IMR-90 (cell line): Measurements from ENCODE around the gene SLC9A5. TPM values are rescaled to one million over a fixed set of nuclear protein-coding genes. Genes with fewer than 3 reads are reported as not detected.

Experiments used
- ATAC-seq: fragments of 200-7000 bp; cut with Tn5 transposase; 2 replicates; pipeline ENCODE4 v1.9.1; 2020; ENCODE audit warnings: low read depth, mild to moderate bottlenecking, moderate library complexity
- BruUV-seq: library from RNA; stranded (reverse); fragments of 400-500 nt; replicated peaks from 2 replicates; lab custom pipeline; 2021; lab: Mats Ljungman, UMichigan
- CTCF ChIA-PET: fragments of 300-600 bp; formaldehyde crosslinking; extraction: SDS; loops from one replicate; lab custom pipeline; 2021; ENCODE audit warnings: antibody characterized with exemption; lab: Yijun Ruan, JAX
- POLR2A ChIA-PET: fragments of 300-600 bp; sonication (Branson Sonifier 250); formaldehyde crosslinking; loops from one replicate; lab custom pipeline; 2022; ENCODE audit warnings: antibody characterized with exemption; ENCODE audit not compliant: unreplicated experiment; lab: Charles Lee
- DNase-seq: peaks from one replicate; pipeline ENCODE4 v3.0.0; 2013
- H2AFZ ChIP-seq: replicated peaks from 2 replicates; pipeline ENCODE3; 2013; ENCODE audit warnings: low read length, mild to moderate bottlenecking; ENCODE audit not compliant: poor library complexity
- H2AK5ac ChIP-seq: 2 replicates; pipeline ENCODE4 v1.6.1; 2013; ENCODE audit warnings: low read depth, low read length, inconsistent platforms
- H2AK9ac ChIP-seq: replicated peaks from 2 replicates; pipeline ENCODE3; 2013; ENCODE audit warnings: mild to moderate bottlenecking, low read depth, low read length, moderate library complexity; ENCODE audit not compliant: poor library complexity
- H2BK120ac ChIP-seq: 2 replicates; pipeline ENCODE4 v1.6.1; 2013; ENCODE audit warnings: low read depth, low read length, inconsistent platforms
- H2BK15ac ChIP-seq: 3 replicates; pipeline ENCODE4 v1.6.1; 2013; ENCODE audit warnings: low read depth, low read length, inconsistent platforms
- H2BK20ac ChIP-seq: 2 replicates; pipeline ENCODE4 v1.6.1; 2013; ENCODE audit warnings: low read depth, mild to moderate bottlenecking, inconsistent platforms, low read length, moderate library complexity
- H2BK5ac ChIP-seq: 2 replicates; pipeline ENCODE4 v1.6.1; 2013; ENCODE audit warnings: mild to moderate bottlenecking, low read depth, low read length, inconsistent platforms; ENCODE audit not compliant: poor library complexity, severe bottlenecking
- H3K14ac ChIP-seq: replicated peaks from 2 replicates; pipeline ENCODE4 v1.6.1; 2013; ENCODE audit warnings: low read depth, low read length, inconsistent platforms
- H3K18ac ChIP-seq: 2 replicates; pipeline ENCODE4 v1.6.1; 2013; ENCODE audit warnings: low read depth, low read length, control low read depth
- H3K23ac ChIP-seq: 2 replicates; pipeline ENCODE4 v1.6.1; 2013; ENCODE audit warnings: low read depth, low read length, inconsistent platforms
- H3K27ac ChIP-seq: 2 replicates; pipeline ENCODE4 v1.5.1; 2013; ENCODE audit warnings: mild to moderate bottlenecking, control low read depth, low read length; ENCODE audit not compliant: insufficient read depth
- H3K27me3 ChIP-seq: 2 replicates; pipeline ENCODE4 v1.6.1; 2013; ENCODE audit warnings: low read length; ENCODE audit not compliant: control insufficient read depth, insufficient read depth
- H3K36me3 ChIP-seq: 2 replicates; pipeline ENCODE4 v1.6.1; 2013; ENCODE audit warnings: low read length, mixed read lengths; ENCODE audit not compliant: control insufficient read depth, insufficient read depth
- H3K4ac ChIP-seq: 2 replicates; pipeline ENCODE4 v1.6.1; 2013; ENCODE audit warnings: low read depth, low read length, inconsistent platforms
- H3K4me1 ChIP-seq: 2 replicates; pipeline ENCODE4 v1.6.1; 2013; ENCODE audit warnings: low read length, mixed read lengths; ENCODE audit not compliant: control insufficient read depth, insufficient read depth
- H3K4me2 ChIP-seq: 2 replicates; pipeline ENCODE4 v1.6.1; 2013; ENCODE audit warnings: low read depth, mild to moderate bottlenecking, control low read depth, low read length, moderate library complexity
- H3K4me3 ChIP-seq: 2 replicates; pipeline ENCODE4 v1.5.1; 2013; ENCODE audit warnings: low read depth, mild to moderate bottlenecking, control low read depth, low read length, moderate library complexity; ENCODE audit not compliant: insufficient read depth
- H3K56ac ChIP-seq: 2 replicates; pipeline ENCODE4 v1.6.1; 2013; ENCODE audit warnings: low read length, inconsistent platforms; ENCODE audit not compliant: insufficient read depth; ENCODE audit errors: extremely low read depth
- H3K79me1 ChIP-seq, 2 experiments: 2 replicates each; pipeline ENCODE4 v1.6.1; 2013; ENCODE audit warnings: low read length in 2 of 2, inconsistent platforms in 1 of 2, low read depth in 1 of 2
- H3K9ac ChIP-seq: 2 replicates; pipeline ENCODE4 v1.6.1; 2013; ENCODE audit warnings: low read depth, low read length, control low read depth
- H3K9me1 ChIP-seq: 2 replicates; pipeline ENCODE4 v1.6.1; 2013; ENCODE audit warnings: low read length, inconsistent platforms; ENCODE audit not compliant: insufficient read depth
- H3K9me3 ChIP-seq: 2 replicates; pipeline ENCODE4 v1.6.1; 2013; ENCODE audit warnings: low read length; ENCODE audit not compliant: control insufficient read depth, insufficient read depth
- H4K20me1 ChIP-seq: 2 replicates; pipeline ENCODE4 v1.6.1; 2013; ENCODE audit warnings: low read length, inconsistent platforms; ENCODE audit not compliant: insufficient read depth
- H4K5ac ChIP-seq: 2 replicates; pipeline ENCODE4 v1.6.1; 2013; ENCODE audit warnings: mild to moderate bottlenecking, low read depth, low read length, control low read depth
- H4K8ac ChIP-seq, 2 experiments: 2 replicates each; pipeline ENCODE4 v1.6.1; 2013; ENCODE audit warnings: low read depth in 2 of 2, low read length in 2 of 2, control low read depth in 1 of 2, inconsistent platforms in 1 of 2
- H4K91ac ChIP-seq: 2 replicates; pipeline ENCODE4 v1.6.1; 2013; ENCODE audit warnings: low read depth, low read length, inconsistent platforms; ENCODE audit not compliant: insufficient read depth
- BHLHE40 ChIP-seq: fragments of 150-350 bp; IDR thresholded peaks from 2 replicates; pipeline ENCODE4 v1.6.1; 2016; ENCODE audit warnings: mild to moderate bottlenecking, low read depth, low read length
- CHD1 ChIP-seq: IDR thresholded peaks from 2 replicates; pipeline ENCODE4 v1.6.1; 2012; ENCODE audit warnings: low read depth, low read length, improper control_type of control experiment
- CTCF ChIP-seq: conservative IDR thresholded peaks from 2 replicates; pipeline ENCODE4 v1.5.1; 2012; ENCODE audit warnings: mild to moderate bottlenecking, low read depth, low read length, improper control_type of control experiment
- ELK1 ChIP-seq: fragments of 150-350 bp; IDR thresholded peaks from 2 replicates; pipeline ENCODE4 v1.6.1; 2016; ENCODE audit warnings: low read depth, mild to moderate bottlenecking, low read length, moderate library complexity, borderline replicate concordance
- FOS ChIP-seq: fragments of 150-350 bp; IDR thresholded peaks from 2 replicates; pipeline ENCODE4 v1.6.1; 2016; ENCODE audit warnings: low read depth, low read length
- MAFK ChIP-seq: IDR thresholded peaks from 2 replicates; pipeline ENCODE4 v1.6.1; 2012; ENCODE audit warnings: low read depth, low read length, improper control_type of control experiment
- MAZ ChIP-seq: IDR thresholded peaks from 2 replicates; pipeline ENCODE4 v1.6.1; 2012; ENCODE audit warnings: low read depth, mild to moderate bottlenecking, low read length, improper control_type of control experiment, moderate library complexity, borderline replicate concordance
- MXI1 ChIP-seq: IDR thresholded peaks from 2 replicates; pipeline ENCODE4 v1.6.1; 2012; ENCODE audit warnings: low read depth, mild to moderate bottlenecking, low read length, moderate library complexity, borderline replicate concordance
- NFE2L2 ChIP-seq: fragments of 150-350 bp; IDR thresholded peaks from 2 replicates; pipeline ENCODE4 v1.6.1; 2016; ENCODE audit warnings: low read depth, mild to moderate bottlenecking, low read length
- POLR2A ChIP-seq: IDR thresholded peaks from 2 replicates; pipeline ENCODE4 v1.6.1; 2012; ENCODE audit warnings: mild to moderate bottlenecking, low read depth, low read length
- RAD21 ChIP-seq: IDR thresholded peaks from 2 replicates; pipeline ENCODE4 v1.6.1; 2012; ENCODE audit warnings: low read length, improper control_type of control experiment
- RFX5 ChIP-seq: IDR thresholded peaks from 2 replicates; pipeline ENCODE4 v1.8.0; 2012; ENCODE audit warnings: low read depth, mild to moderate bottlenecking, low read length, moderate library complexity
- SMC3 ChIP-seq: fragments of 150-350 bp; IDR thresholded peaks from 2 replicates; pipeline ENCODE4 v1.6.1; 2016; ENCODE audit warnings: low read depth, mild to moderate bottlenecking, antibody characterized with exemption, low read length, moderate library complexity
- USF2 ChIP-seq: fragments of 150-350 bp; IDR thresholded peaks from 2 replicates; pipeline ENCODE4 v1.6.1; 2017; ENCODE audit warnings: mild to moderate bottlenecking, antibody characterized with exemption, low read length, low read depth
- WGBS, 2 experiments: methylation state at CpG; one replicate each; pipeline versions ENCODE4 v1.1.5 to v1.1.7; 2013; ENCODE audit warnings: missing lambda C conversion rate in 2 of 2; ENCODE audit not compliant: insufficient read length in 1 of 2; ENCODE audit errors: extremely low coverage in 2 of 2; 5-methylcytosine and 5-hydroxymethylcytosine counted together
- dilution Hi-C: fragments of 300-500 bp; cut with HindIII; formaldehyde crosslinking; loops from one replicate; pipeline ENCODE4 v1.14.3; 2018; ENCODE audit warnings: low sequenced_read_pairs; ENCODE audit not compliant: unreplicated experiment
- in situ Hi-C: fragments of 300-500 bp; cut with MboI; formaldehyde crosslinking; loops from 3 replicates; pipeline ENCODE4 v1.14.3; 2019; ENCODE audit warnings: low sequenced_read_pairs, inconsistent platforms, mixed read lengths
- intact Hi-C: fragments of 100-400 bp; cut with micrococcal nuclease; formaldehyde crosslinking; loops from 2 replicates; pipeline ENCODE4 v1.10.0; 2022
- polyA plus RNA-seq, 3 experiments: library from polyadenylated mRNA; depleted of rRNA; stranded (reverse); fragments of >200 nt; gene quantifications; 2 replicates each; pipeline ENCODE4 v1.2.3, GENCODE V29; 2012; ENCODE audit warnings: low replicate concordance in 1 of 3
- total RNA-seq: library from RNA; depleted of rRNA; stranded (reverse); fragments of >200 nt; gene quantifications from 2 replicates; pipeline ENCODE4 v1.2.3, GENCODE V29; 2012

The SLC9A5 gene
- total and polyA plus RNA-seq, 2 of the 4 experiments (the other 2 are of a cell fraction) = 1.8 to 5.7 TPM

GRCh38 chr16:67201411-67202345, 47.1 kb upstream of the SLC9A5 start:
- Histone ChIP-seq H3K9me1 (no peaks in the 10 kb centered on the region), H3K27me3 (no peaks in the 10 kb centered on the region), H4K8ac (no peak overlapping the region), H3K9me3 (no peaks in the 10 kb centered on the region), H3K4me1 (no peaks in the 10 kb centered on the region), H3K23ac (no peak overlapping the region), H4K20me1 (0 out of 2 replicates have a peak, but pooled peaks cover 9% of the 10 kb centered on the region), H2BK20ac (no peak overlapping the region), H2AFZ (no peak overlapping the region), H2BK15ac (no peak overlapping the region), H3K4ac (no peak overlapping the region), H3K14ac (no peak overlapping the region), H3K27ac (no peak overlapping the region), H3K4me2 (no peak overlapping the region), H3K56ac (no peak overlapping the region), H4K5ac (no peak overlapping the region), H2BK120ac (no peak overlapping the region), H3K4me3 (no peak overlapping the region), H2AK9ac (no peak overlapping the region), H3K18ac (no peak overlapping the region), H3K9ac (no peak overlapping the region), H3K36me3 (peaks cover 47% of the 10 kb centered on the region), H4K91ac (no peak overlapping the region), H3K79me1 (peaks cover 0 to 5% of the 10 kb centered on the region in 2 experiments; a peak in 1 of 4 replicates), H2AK5ac (no peak overlapping the region), H2BK5ac (no peak overlapping the region)
- WGBS, 2 experiments = 92% methylated on average over 11 of the region's 40 CpGs; no CpG with 5 or more reads in 1 of the 2 experiments
- ChIA-PET POLR2A (interaction anchor here (0.5 kb wide), 1 partner anchor 218 kb away, joined by 8 read pairs; no protein-coding TSS in a partner anchor), CTCF (interaction anchor here (0.6 kb wide), 1 partner anchor 792 kb away, joined by 3 read pairs; no protein-coding TSS in a partner anchor)
- no peak for ATAC-seq
- in situ Hi-C loops = no loop called here
- dilution Hi-C loops = no loop called here
- BruUV-seq = no TSS peak
- intact Hi-C loops = no loop called here
- DNase-seq = no peak
- no peak for TF ChIP-seq MAFK
- TF ChIP-seq FOS = no peak
- no peak for TF ChIP-seq MXI1
- TF ChIP-seq RAD21 = no peak
- TF ChIP-seq MAZ = no peak
- no peak for TF ChIP-seq SMC3
- no peak for TF ChIP-seq CHD1
- no peak for TF ChIP-seq CTCF
- no peak for TF ChIP-seq ELK1
- no peak for TF ChIP-seq POLR2A
- no peak for TF ChIP-seq USF2
- TF ChIP-seq RFX5 = no peak
- no peak for TF ChIP-seq NFE2L2
- TF ChIP-seq BHLHE40 = no peak
